ENCODE measurements around the gene PARL. TPM values are rescaled to one million over a fixed set of nuclear protein-coding genes. Genes with fewer than 3 reads are reported as not detected.

PARL gene
- total RNA-seq, 2 donors from 2014 or later: 36.4 to 44.5 TPM

DNA sequence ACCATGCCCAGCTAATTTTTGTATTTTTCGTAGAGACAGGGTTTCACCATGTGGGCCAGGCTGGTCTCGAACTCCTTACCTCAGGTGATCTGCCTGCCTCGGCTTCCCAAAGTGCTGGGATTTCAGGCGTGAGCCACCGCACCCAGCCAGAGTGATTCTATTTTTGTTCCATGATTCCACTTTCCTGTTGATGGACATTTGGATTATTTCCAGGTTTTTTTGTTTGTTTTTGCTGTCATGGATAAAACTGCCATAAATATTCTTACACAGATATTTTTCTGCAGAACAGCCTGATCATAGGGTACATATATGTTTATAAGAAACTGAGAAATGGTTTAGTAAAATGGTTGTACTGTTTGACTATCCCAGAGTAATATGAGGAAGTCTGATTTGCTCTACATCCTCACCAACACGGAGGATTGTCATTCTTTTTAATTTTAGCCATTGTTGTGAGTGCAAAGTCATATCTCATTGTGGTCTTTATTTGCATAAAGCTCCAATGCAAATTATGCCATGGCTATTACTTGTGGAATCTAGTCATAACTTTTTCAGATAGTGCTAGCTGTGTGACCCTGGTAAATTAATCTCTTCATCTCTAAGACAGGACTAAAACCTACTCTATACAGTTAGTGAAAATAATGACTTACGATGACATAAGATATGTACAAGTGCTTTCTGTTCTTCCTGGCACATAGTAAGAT, 102.0 kb downstream of the PARL start:
- no peak overlapping the region for H3K27ac ChIP-seq
- H3K36me3 ChIP-seq: peaks cover 32% of the 10 kb centered on the region
- DNase-seq (ENCODE audit: low spot score): no peak
- no peaks in the 10 kb centered on the region for H3K27me3 ChIP-seq (replicated peaks; ENCODE audit: insufficient read depth)
- H3K4me1 ChIP-seq (ENCODE audit: control insufficient read depth in 1 of 2, low read depth in 2 of 2): peaks cover 0 to 7% of the 10 kb centered on the region in 2 donors
- no peak overlapping the region for H3K4me3 ChIP-seq
- ATAC-seq (ENCODE audit: insufficient number of reproducible peaks, low FRiP score, low read depth): no peak
- H3K9me3 ChIP-seq: no peaks in the 10 kb centered on the region
- TF ChIP-seq, protein P1, sequence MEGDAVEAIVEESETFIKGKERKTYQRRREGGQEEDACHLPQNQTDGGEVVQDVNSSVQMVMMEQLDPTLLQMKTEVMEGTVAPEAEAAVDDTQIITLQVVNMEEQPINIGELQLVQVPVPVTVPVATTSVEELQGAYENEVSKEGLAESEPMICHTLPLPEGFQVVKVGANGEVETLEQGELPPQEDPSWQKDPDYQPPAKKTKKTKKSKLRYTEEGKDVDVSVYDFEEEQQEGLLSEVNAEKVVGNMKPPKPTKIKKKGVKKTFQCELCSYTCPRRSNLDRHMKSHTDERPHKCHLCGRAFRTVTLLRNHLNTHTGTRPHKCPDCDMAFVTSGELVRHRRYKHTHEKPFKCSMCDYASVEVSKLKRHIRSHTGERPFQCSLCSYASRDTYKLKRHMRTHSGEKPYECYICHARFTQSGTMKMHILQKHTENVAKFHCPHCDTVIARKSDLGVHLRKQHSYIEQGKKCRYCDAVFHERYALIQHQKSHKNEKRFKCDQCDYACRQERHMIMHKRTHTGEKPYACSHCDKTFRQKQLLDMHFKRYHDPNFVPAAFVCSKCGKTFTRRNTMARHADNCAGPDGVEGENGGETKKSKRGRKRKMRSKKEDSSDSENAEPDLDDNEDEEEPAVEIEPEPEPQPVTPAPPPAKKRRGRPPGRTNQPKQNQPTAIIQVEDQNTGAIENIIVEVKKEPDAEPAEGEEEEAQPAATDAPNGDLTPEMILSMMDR (IDR thresholded peaks at IDR 0.05): no peak

DNA sequence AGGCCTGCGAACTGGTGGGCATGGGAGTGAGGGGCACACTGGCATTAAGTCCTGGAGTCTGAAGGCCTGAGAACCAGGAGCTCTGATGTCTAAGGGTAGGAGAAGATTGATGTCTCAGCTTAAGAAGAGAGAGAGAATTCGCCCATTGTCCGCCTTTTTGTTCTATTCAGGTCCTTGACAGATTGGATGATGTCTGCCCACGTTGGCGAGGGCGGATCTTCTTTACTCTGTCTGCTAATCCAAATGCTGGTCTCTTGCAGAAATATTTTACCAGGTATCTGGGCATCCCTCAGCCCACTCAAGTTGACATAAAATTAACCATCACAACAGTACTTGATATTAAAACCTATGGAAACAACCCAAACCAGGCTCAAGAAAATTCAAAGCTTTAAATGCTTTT, 103.4 kb downstream of the PARL start:
- DNase-seq (ENCODE audit: low spot score) (no peak), ATAC-seq (ENCODE audit: insufficient number of reproducible peaks, low FRiP score, low read depth) (no peak)
- H3K27me3 ChIP-seq (replicated peaks; ENCODE audit: insufficient read depth): no peaks in the 10 kb centered on the region
- H3K36me3 ChIP-seq: peaks cover 28% of the 10 kb centered on the region
- H3K4me1 ChIP-seq (ENCODE audit: control insufficient read depth in 1 of 2, low read depth in 2 of 2): peaks cover 0 to 7% of the 10 kb centered on the region in 2 donors
- H3K27ac ChIP-seq: no peak overlapping the region
- TF ChIP-seq, protein P1 (IDR thresholded peaks at IDR 0.05): no peak
- H3K9me3 ChIP-seq: no peaks in the 10 kb centered on the region
- no peak overlapping the region for H3K4me3 ChIP-seq

DNA sequence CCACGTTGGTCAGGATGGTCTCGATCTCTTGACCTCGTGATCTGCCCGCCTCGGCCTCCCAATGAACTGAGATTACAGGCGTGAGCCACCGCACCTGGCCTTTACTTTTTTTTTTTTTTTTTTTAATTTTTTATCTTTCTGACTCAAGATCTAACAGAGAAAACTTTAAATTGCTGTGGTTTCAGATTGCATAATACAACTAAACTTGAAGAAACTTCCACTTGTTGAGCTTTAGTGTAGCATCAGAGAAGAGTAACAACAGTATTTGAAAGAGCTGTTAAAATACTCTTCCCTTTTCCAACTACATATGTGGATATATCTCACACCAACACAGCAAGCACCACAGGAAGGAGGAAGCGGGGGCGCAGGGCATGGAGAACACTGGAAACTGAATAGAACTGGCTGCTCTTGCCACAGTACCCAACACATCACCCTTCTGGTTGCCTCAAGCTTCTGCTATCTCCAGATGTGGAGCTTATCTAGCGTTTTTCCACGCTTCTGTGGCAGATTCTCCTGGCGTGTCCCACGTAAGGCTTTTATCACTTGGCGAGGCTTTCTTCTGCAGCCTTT, 104.7 kb downstream of the PARL start:
- no peaks in the 10 kb centered on the region for H3K27me3 ChIP-seq (replicated peaks; ENCODE audit: insufficient read depth)
- no peak for DNase-seq (ENCODE audit: low spot score)
- no peaks in the 10 kb centered on the region for H3K9me3 ChIP-seq
- H3K4me3 ChIP-seq: no peak overlapping the region
- H3K27ac ChIP-seq: no peak overlapping the region
- ATAC-seq (ENCODE audit: insufficient number of reproducible peaks, low FRiP score, low read depth): no peak
- H3K36me3 ChIP-seq: peaks cover 31% of the 10 kb centered on the region
- TF ChIP-seq, protein P1 (IDR thresholded peaks at IDR 0.05): no peak
- H3K4me1 ChIP-seq (ENCODE audit: control insufficient read depth in 1 of 2, low read depth in 2 of 2): peaks cover 0 to 7% of the 10 kb centered on the region in 2 donors

Other genes starting within 250 kb of the PARL start
- gene KLHL24, start 249.3 kb downstream of the PARL start, total RNA-seq: 10 to 100 TPM; 42.6 to 91.7 TPM
- gene YEATS2, start 187.1 kb downstream of the PARL start, total RNA-seq: 10 to 100 TPM; 25.3 to 34.2 TPM
- 1 to 10 TPM; 4.3 to 9.5 TPM for gene MAP6D1, start 59.3 kb downstream of the PARL start, total RNA-seq
- gene ABCC5, start 133.0 kb upstream of the PARL start, total RNA-seq: 10 to 100 TPM; 20.8 to 26.2 TPM
- not detected for gene HTR3D, start 146.9 kb upstream of the PARL start, total RNA-seq
- not detected for gene HTR3C, start 168.2 kb upstream of the PARL start, total RNA-seq
- gene HTR3E, start 212.2 kb upstream of the PARL start, total RNA-seq: not detected